IPS DF 4.7 (cell line): ENCODE results near the gene MAGEB17.

Experiments
- DNase-seq: peaks from one replicate; pipeline ENCODE4 v3.0.0-alpha.2; 2013; ENCODE audit warnings: low spot score; ENCODE audit errors: extremely low read depth

Gene MAGEB17

GRCh38 chrX:16207634-16208033 is 40.4 kb downstream of the MAGEB17 start:
- DNase-seq: no peak

GRCh38 chrX:16208601-16209000 is 41.3 kb downstream of the MAGEB17 start:
- DNase-seq: no peak

- no peak for DNase-seq
Observed at GRCh38 chrX:16210061-16210460, 42.8 kb downstream of the MAGEB17 start.

- no peak for DNase-seq
Observed at GRCh38 chrX:16212024-16212423, 44.7 kb downstream of the MAGEB17 start.

GRCh38 chrX:16212436-16212835 is 45.2 kb downstream of the MAGEB17 start:
- no peak for DNase-seq

GRCh38 chrX:16213961-16214360 is 46.7 kb downstream of the MAGEB17 start:
- no peak for DNase-seq

GRCh38 chrX:16215660-16216059 is 48.4 kb downstream of the MAGEB17 start:
- peak; percentile 49 for DNase-seq
